H9 (cell line): ENCODE results near the gene EPHA8. TPM values are rescaled to one million over a fixed set of nuclear protein-coding genes. Genes with fewer than 3 reads are reported as not detected.

Source experiments
- DNase-seq: peaks from one replicate; pipeline ENCODE4 v3.0.0-alpha.2; 2017
- H2AFZ ChIP-seq: one replicate; pipeline ENCODE4 v1.6.1; 2013; ENCODE audit warnings: mild to moderate bottlenecking, low read length, control low read depth, moderate library complexity
- H2AK5ac ChIP-seq: 2 replicates; pipeline ENCODE4 v1.6.1; 2013; ENCODE audit warnings: low read length, control low read depth, mixed read lengths; ENCODE audit not compliant: insufficient read length
- H2BK120ac ChIP-seq: one replicate; pipeline ENCODE4 v1.6.1; 2013; ENCODE audit warnings: low read depth, mild to moderate bottlenecking, low read length, control low read depth, inconsistent platforms; ENCODE audit not compliant: poor library complexity, severe bottlenecking
- H2BK12ac ChIP-seq: 2 replicates; pipeline ENCODE4 v1.6.1; 2013; ENCODE audit warnings: low read length, control low read depth, mixed read lengths, low read depth; ENCODE audit not compliant: insufficient read length
- H2BK15ac ChIP-seq: 2 replicates; pipeline ENCODE4 v1.6.1; 2013; ENCODE audit warnings: low read depth, low read length, control low read depth
- H2BK20ac ChIP-seq: one replicate; pipeline ENCODE4 v1.6.1; 2013; ENCODE audit warnings: low read depth, mild to moderate bottlenecking, low read length, control low read depth, inconsistent platforms; ENCODE audit not compliant: poor library complexity, severe bottlenecking
- H2BK5ac ChIP-seq: 2 replicates; pipeline ENCODE4 v1.6.1; 2013; ENCODE audit warnings: low read length, control low read depth, mixed read lengths; ENCODE audit not compliant: insufficient read length
- H3K14ac ChIP-seq: 2 replicates; pipeline ENCODE4 v1.6.1; 2013; ENCODE audit warnings: low read length, control low read depth; ENCODE audit not compliant: insufficient read depth
- H3K18ac ChIP-seq: 2 replicates; pipeline ENCODE4 v1.6.1; 2013; ENCODE audit warnings: low read depth, mild to moderate bottlenecking, mixed read lengths, low read length, control low read depth; ENCODE audit not compliant: insufficient read length
- H3K23ac ChIP-seq: 2 replicates; pipeline ENCODE4 v1.6.1; 2013; ENCODE audit warnings: low read length, control low read depth, mixed read lengths, low read depth; ENCODE audit not compliant: insufficient read length
- H3K23me2 ChIP-seq: 2 replicates; pipeline ENCODE4 v1.6.1; 2013; ENCODE audit warnings: low read depth, mild to moderate bottlenecking, mixed read lengths, low read length, control low read depth; ENCODE audit not compliant: insufficient read length, poor library complexity, severe bottlenecking
- H3K27ac ChIP-seq: 2 replicates; pipeline ENCODE4 v1.5.1; 2013; ENCODE audit warnings: low read length, control low read depth, mixed read lengths, low read depth; ENCODE audit not compliant: insufficient read length
- H3K27me3 ChIP-seq: 2 replicates; pipeline ENCODE4 v1.6.1; 2013; ENCODE audit warnings: low read length, control low read depth, inconsistent platforms; ENCODE audit not compliant: insufficient read depth
- H3K4ac ChIP-seq: 2 replicates; pipeline ENCODE4 v1.6.1; 2013; ENCODE audit warnings: low read depth, mild to moderate bottlenecking, control low read depth, inconsistent platforms, low read length, moderate library complexity
- H3K4me1 ChIP-seq: 2 replicates; pipeline ENCODE4 v1.6.1; 2013; ENCODE audit warnings: low read length, control low read depth, inconsistent platforms; ENCODE audit not compliant: insufficient read depth
- H3K4me2 ChIP-seq: 2 replicates; pipeline ENCODE4 v1.6.1; 2013; ENCODE audit warnings: low read length, control low read depth, mixed read lengths; ENCODE audit not compliant: insufficient read length, insufficient read depth
- H3K56ac ChIP-seq: 2 replicates; pipeline ENCODE4 v1.6.1; 2013; ENCODE audit warnings: low read depth, mild to moderate bottlenecking, mixed read lengths, low read length, control low read depth; ENCODE audit not compliant: insufficient read length
- H3K79me1 ChIP-seq: 2 replicates; pipeline ENCODE4 v1.6.1; 2013; ENCODE audit warnings: low read depth, mild to moderate bottlenecking, moderate library complexity, low read length, control low read depth, inconsistent platforms; ENCODE audit not compliant: insufficient read depth, poor library complexity, severe bottlenecking
- H3K79me2 ChIP-seq: 2 replicates; pipeline ENCODE4 v1.6.1; 2013; ENCODE audit warnings: low read length, control low read depth, inconsistent platforms; ENCODE audit not compliant: insufficient read depth
- H3K9ac ChIP-seq: 2 replicates; pipeline ENCODE4 v1.6.1; 2013; ENCODE audit warnings: low read length, control low read depth, mixed read lengths; ENCODE audit not compliant: insufficient read length; ENCODE audit errors: extremely low read depth
- H3K9me3 ChIP-seq: one replicate; pipeline ENCODE4 v1.6.1; 2013; ENCODE audit warnings: low read depth, low read length, inconsistent platforms; ENCODE audit not compliant: control insufficient read depth
- H3T11ph ChIP-seq: one replicate; pipeline ENCODE4 v1.6.1; 2013; ENCODE audit warnings: mild to moderate bottlenecking, low read length, control low read depth, inconsistent platforms
- H4K20me1 ChIP-seq: one replicate; pipeline ENCODE4 v1.6.1; 2013; ENCODE audit not compliant: control insufficient read depth, insufficient read length, insufficient read depth
- H4K5ac ChIP-seq: 2 replicates; pipeline ENCODE4 v1.6.1; 2013; ENCODE audit warnings: low read depth, mild to moderate bottlenecking, mixed read lengths, low read length, control low read depth; ENCODE audit not compliant: insufficient read length
- H4K8ac ChIP-seq: replicated peaks from 2 replicates; pipeline ENCODE4 v1.6.1; 2013; ENCODE audit warnings: low read length, control low read depth, mixed read lengths, low read depth; ENCODE audit not compliant: insufficient read length
- H4K91ac ChIP-seq: 2 replicates; pipeline ENCODE4 v1.6.1; 2013; ENCODE audit warnings: low read depth, mild to moderate bottlenecking, moderate library complexity, mixed read lengths, low read length, control low read depth; ENCODE audit not compliant: insufficient read length
- H3K27ac Mint-ChIP-seq, 3 experiments: 2 replicates in 2 of 3; 3 replicates in 1 of 3; pipeline ENCODE4 v1.8.0; 2020 to 2021; ENCODE audit warnings: mixed read lengths in 3 of 3, mild to moderate bottlenecking in 1 of 3, moderate library complexity in 1 of 3
- H3K27me3 Mint-ChIP-seq: 2 replicates; pipeline ENCODE4 v1.8.0; 2021; ENCODE audit warnings: low read depth, mild to moderate bottlenecking, moderate library complexity, mixed read lengths
- H3K36me3 Mint-ChIP-seq, 3 experiments: 2 replicates in 2 of 3; 3 replicates in 1 of 3; pipeline ENCODE4 v1.8.0; 2020 to 2021; ENCODE audit warnings: low read depth in 3 of 3, mixed read lengths in 3 of 3; ENCODE audit not compliant: insufficient read depth in 1 of 3
- H3K4me1 Mint-ChIP-seq, 2 experiments: 2 replicates each; pipeline ENCODE4 v1.8.0; 2020; ENCODE audit warnings: mixed read lengths in 2 of 2
- H3K4me3 Mint-ChIP-seq, 2 experiments: 2 replicates in 1 of 2; 3 replicates in 1 of 2; pipeline ENCODE4 v1.8.0; 2020 to 2021; ENCODE audit warnings: mild to moderate bottlenecking in 2 of 2, mixed read lengths in 2 of 2, moderate library complexity in 1 of 2
- H3K9me3 Mint-ChIP-seq, 2 experiments: 2 replicates in 1 of 2; 3 replicates in 1 of 2; pipeline ENCODE4 v1.8.0; 2020; ENCODE audit warnings: mild to moderate bottlenecking in 2 of 2, mixed read lengths in 2 of 2, moderate library complexity in 1 of 2
- CTCF ChIP-seq: fragments of 200-600 bp; sonication (generic); conservative IDR thresholded peaks from 3 replicates; pipeline ENCODE4 v1.8.0; 2021; ENCODE audit warnings: antibody characterized with exemption, mild to moderate bottlenecking
- WGBS: extraction: QIAGEN DNeasy Blood & Tissue Kit; methylation state at CpG from one replicate; pipeline ENCODE4 v1.1.7; 2013; ENCODE audit warnings: missing lambda C conversion rate, low lambda C conversion rate, mixed read lengths; ENCODE audit not compliant: insufficient read length; ENCODE audit errors: extremely low coverage; 5-methylcytosine and 5-hydroxymethylcytosine counted together
- total RNA-seq: library from RNA; stranded (reverse); gene quantifications from 2 replicates; pipeline ENCODE4 v1.2.1, GENCODE V29; 2021

EPHA8 gene
- total RNA-seq, 1 experiment from 2014 or later, result 3.4 TPM

- no peak overlapping the region for H2BK20ac ChIP-seq
- no peak overlapping the region for H4K5ac ChIP-seq
Measured at GRCh38 chr1:22526677-22527076, 36.6 kb upstream of the EPHA8 start.

More at GRCh38 chr1:22526677-22527076, 36.6 kb upstream of the EPHA8 start:
- Histone ChIP-seq H3K4ac (no peak overlapping the region), H3K27me3 (no peaks in the 10 kb centered on the region), H2BK12ac (no peak overlapping the region), H3K9ac (no peak overlapping the region), H3K9me3 (no peaks in the 10 kb centered on the region), H3K23me2 (no peaks in the 10 kb centered on the region), H2BK15ac (no peak overlapping the region), H3K27ac (no peak overlapping the region), H3K18ac (no peak overlapping the region), H4K20me1 (no peaks in the 10 kb centered on the region), H3K4me2 (no peak overlapping the region), H3K4me1 (no peaks in the 10 kb centered on the region), H2BK120ac (no peak overlapping the region), H3K79me1 (no peaks in the 10 kb centered on the region), H3K79me2 (no peaks in the 10 kb centered on the region), H3K56ac (no peak overlapping the region), H3K14ac (no peak overlapping the region), H4K8ac (no peak overlapping the region), H3K23ac (no peak overlapping the region), H2AFZ (no peak overlapping the region), H2BK5ac (no peak overlapping the region), H3T11ph (no peak overlapping the region), H4K91ac (no peak overlapping the region), H2AK5ac (no peak overlapping the region)
- H3K27ac Mint-ChIP-seq, result no peak overlapping the region
- H3K9me3 Mint-ChIP-seq, result no peaks in the 10 kb centered on the region
- peaks cover 0 to 3% of the 10 kb centered on the region in 2 experiments; a peak in 1 of 4 replicates for H3K4me1 Mint-ChIP-seq
- TF ChIP-seq CTCF, result no peak
- peaks cover 6 to 47% (median 14%) of the 10 kb centered on the region in 3 experiments for H3K36me3 Mint-ChIP-seq
- WGBS, result no CpG with 5 or more reads among the region's 5 CpGs
- H3K4me3 Mint-ChIP-seq, result no peak overlapping the region
- H3K27me3 Mint-ChIP-seq, result no peaks in the 10 kb centered on the region
- DNase-seq, result no peak
